GM19372 (cell line): ENCODE results near the gene MYH6.

Experiments
- ATAC-seq: cut with Tn5 transposase; IDR thresholded peaks from one replicate; pipeline ENCODE4 v1.9.1; 2021; ENCODE audit warnings: mild to moderate bottlenecking, low read depth, moderate library complexity; ENCODE audit not compliant: unreplicated experiment

Gene MYH6

GRCh38 chr14:23360496-23360895 lies 47.6 kb downstream of the MYH6 start:
- no peak for ATAC-seq

- no peak for ATAC-seq
Observed at GRCh38 chr14:23359722-23360447, 48.2 kb downstream of the MYH6 start.

- ATAC-seq, result no peak
Observed at GRCh38 chr14:23359167-23359626, 48.9 kb downstream of the MYH6 start.

GRCh38 chr14:23358553-23359166 lies 49.4 kb downstream of the MYH6 start:
- no peak for ATAC-seq

GRCh38 chr14:23358042-23358441 lies 50.0 kb downstream of the MYH6 start:
- no peak for ATAC-seq

GRCh38 chr14:23357261-23357660 lies 50.8 kb downstream of the MYH6 start:
- ATAC-seq, result no peak

GRCh38 chr14:23356662-23357061 lies 51.4 kb downstream of the MYH6 start:
- ATAC-seq, result no peak

GRCh38 chr14:23355871-23356435 lies 52.1 kb downstream of the MYH6 start:
- no peak for ATAC-seq

- ATAC-seq, result no peak
Observed at GRCh38 chr14:23354990-23355389, 53.1 kb downstream of the MYH6 start.

GRCh38 chr14:23353433-23353780 lies 54.7 kb downstream of the MYH6 start:
- ATAC-seq, result no peak

- ATAC-seq, result no peak
Observed at GRCh38 chr14:23352506-23353432, 55.3 kb downstream of the MYH6 start, which contains the start of gene SLC22A17. Gene SLC22A17 (minus strand): TSS chr14:23352887.

GRCh38 chr14:23351681-23352505 lies 56.2 kb downstream of the MYH6 start:
- ATAC-seq, result no peak

GRCh38 chr14:23349156-23349845 lies 58.8 kb downstream of the MYH6 start:
- no peak for ATAC-seq

GRCh38 chr14:23348297-23348655 lies 59.8 kb downstream of the MYH6 start:
- no peak for ATAC-seq

GRCh38 chr14:23347406-23348296 lies 60.4 kb downstream of the MYH6 start:
- no peak for ATAC-seq

GRCh38 chr14:23346693-23347405 lies 61.2 kb downstream of the MYH6 start:
- no peak for ATAC-seq

- no peak for ATAC-seq
Observed at GRCh38 chr14:23345987-23346692, 61.9 kb downstream of the MYH6 start.
